DMS 273 (cell line): ENCODE measurements around the gene CEP85.
"Not testable (repeated sequence)": the region's sequence is repeated elsewhere in the genome, so short reads cannot be mapped to it uniquely, and the experiment has no call there.

Experiments used
- DNase-seq: peaks from one replicate; lab custom pipeline; 2025; ENCODE audit not compliant: unreplicated experiment; lab: John Stamatoyannopoulos, UW

Gene CEP85

GRCh38 chr1:26224606-26225005, 9.4 kb upstream of the CEP85 start:
- no peak for DNase-seq

DNA sequence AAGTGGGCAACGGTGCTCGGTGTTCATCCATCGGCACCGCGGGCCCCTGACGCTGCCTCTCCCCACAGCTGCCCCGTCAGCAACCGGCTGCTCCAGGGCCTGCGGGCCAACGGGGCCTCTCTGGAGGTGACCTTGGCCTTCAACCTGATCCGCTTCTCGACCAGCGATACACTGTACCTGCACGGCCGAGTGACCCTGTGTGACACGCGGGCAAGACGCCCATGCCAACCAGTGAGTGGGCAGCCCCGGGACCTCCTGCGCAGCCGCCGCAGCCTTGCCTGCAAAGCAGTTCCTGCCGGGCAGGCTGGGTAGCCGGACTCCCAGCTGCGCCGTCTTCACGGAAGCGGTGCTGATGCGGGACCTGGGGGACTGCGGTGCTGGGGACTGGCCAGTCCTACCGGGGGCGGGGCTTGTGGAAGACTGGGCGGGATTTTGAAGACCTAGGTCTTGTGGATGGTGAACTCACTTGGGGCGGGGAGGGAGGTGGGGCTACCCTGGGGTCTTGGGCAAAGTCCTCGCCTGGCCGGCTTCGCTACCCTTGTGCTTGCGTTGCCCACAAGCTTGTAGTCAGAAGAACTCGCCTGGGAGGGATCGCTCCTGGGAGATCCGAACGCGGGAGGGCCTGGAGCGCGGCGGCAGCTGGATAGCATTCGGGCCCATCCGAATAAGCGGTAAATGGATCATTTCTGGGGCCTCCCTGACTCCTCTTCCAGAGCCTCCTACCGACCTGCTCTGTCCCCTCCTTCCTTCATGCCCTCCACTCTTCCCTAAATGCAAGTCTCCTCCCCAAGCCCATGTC, 8.8 kb upstream of the CEP85 start:
- DNase-seq, result no peak

DNA sequence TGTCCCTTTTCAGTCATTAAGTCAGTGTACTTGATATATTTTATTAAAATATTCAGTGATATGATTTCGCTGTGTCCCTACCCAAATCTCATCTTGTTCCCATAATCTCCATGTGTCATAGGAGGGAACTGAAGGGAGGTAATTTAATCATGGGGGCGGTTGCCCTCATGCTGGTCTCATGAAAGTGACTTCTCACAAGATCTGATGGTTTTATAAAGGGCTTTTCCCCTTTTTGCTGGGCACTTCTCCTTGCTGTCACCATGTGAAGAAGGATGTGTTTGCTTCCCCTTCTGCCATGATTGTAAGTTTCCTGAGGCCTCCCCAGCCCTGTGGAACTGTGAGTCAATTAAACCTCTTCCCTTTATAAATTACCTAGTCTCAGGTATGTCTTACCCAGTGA, 3.3 kb upstream of the CEP85 start:
- not testable (repeated sequence) for DNase-seq

DNA sequence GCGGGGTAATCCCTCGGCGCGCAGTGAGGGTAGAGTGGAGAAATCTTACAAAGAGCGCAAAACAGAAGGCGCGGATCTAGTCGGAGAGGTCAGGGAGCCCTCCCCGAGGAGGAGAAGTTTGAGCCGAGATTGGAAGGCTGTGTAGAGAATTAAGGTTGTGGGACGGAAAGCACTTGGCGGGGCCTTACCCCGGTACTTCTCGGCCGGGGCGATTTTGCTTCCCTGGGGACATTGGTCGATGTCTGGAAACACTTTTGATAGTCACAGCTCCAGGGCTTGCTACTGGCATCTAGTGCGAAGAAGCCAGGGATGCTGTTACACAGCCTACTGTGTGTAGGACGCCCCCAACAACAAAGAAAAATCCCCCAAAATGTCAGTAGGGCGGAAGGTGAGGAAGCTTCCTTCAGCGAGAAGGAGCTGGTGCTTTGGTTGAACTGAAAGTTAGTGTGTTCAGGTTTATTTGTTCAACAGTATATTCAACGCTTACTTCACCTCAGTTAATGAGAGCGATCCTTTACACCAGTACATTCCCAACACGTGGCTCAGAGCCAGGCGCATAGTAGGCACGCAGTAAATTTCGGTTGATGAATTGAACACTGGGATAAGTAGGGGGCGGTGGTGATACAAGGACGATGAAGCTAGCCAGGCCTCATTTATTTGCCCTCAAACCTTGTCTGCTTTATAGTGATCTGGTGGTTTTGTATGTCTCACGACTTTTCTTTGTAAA, 807 bp downstream of the CEP85 start:
- peak; percentile 50 for DNase-seq

DNA sequence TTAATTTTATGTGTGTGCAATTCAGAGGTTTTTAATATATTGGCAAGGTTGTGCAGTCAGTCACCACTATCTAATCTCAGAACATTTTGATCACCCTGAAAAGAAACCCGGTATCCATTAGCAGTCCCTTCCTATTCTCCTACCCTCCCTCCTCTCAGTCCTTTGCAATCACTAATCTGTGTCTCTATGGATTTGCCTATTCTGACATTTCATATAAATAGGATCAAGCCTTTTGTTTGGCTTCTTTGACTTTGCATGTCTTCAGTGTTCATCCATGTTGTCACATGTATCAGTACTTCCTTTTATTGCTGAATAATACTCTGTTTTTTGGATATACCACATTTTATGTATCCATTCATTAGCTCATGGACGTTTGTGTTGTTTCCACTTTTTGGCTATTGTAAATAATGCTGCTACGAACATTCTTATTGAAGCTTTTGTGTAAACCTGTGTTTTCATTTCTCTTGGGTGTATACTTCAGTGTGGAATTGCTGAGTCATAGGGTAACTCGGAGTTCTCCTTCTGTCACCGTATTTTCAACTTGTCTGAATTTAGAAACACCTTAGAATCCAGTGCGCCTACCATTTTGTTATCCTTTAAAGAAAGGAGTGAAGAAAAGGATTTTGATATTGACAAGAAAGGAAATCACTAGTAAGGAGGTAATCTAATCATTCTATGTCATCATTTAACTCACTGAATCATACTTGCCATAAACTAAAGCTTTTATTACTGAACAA, 3.4 kb downstream of the CEP85 start:
- peak; percentile 56 for DNase-seq

- DNase-seq, result no peak
Measured at GRCh38 chr1:26239936-26240335, 5.9 kb downstream of the CEP85 start.

DNA sequence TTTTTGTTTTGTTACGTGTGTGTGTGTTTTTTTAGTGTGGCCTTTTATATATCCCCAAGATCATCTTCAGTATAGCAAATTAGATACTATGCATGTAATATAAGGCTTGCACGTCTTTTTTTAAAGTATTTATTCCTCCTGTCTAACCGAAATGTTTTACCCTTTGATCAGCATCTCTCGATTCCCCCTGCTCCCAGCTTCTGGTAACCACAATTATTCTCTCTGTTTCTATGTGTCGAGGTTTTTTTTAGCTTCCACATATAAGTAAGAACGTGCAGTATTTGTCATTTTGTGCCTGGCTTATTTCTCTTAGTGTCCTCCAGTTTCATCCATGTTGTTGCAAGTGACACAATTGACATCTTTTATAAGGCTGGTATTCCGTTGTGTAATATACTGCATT, 18.7 kb downstream of the CEP85 start:
- no peak for DNase-seq

- DNase-seq, result no peak
Measured at GRCh38 chr1:26254404-26254803, 20.4 kb downstream of the CEP85 start.

DNA sequence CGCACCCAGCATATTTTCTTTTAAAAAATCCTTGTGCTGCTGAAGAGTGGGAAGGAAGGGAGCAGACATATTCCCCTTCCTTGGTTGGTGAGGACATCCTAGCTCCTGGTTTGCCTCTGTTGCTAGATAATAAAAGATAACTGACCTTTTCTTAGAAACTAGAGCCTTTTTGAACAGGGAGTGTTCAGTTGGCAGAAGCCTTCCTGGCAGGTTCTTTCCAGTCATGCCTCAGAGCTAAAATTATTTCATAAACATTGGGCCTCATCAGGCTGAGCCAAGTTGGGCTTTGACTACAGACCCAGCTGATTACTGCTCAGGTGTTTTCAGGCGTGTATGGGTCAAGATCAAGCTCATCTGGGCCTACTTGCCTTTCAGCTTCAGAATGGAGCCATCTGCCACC, 23.2 kb downstream of the CEP85 start:
- no peak for DNase-seq

GRCh38 chr1:26259005-26259404, 25.0 kb downstream of the CEP85 start:
- DNase-seq, result no peak

DNA sequence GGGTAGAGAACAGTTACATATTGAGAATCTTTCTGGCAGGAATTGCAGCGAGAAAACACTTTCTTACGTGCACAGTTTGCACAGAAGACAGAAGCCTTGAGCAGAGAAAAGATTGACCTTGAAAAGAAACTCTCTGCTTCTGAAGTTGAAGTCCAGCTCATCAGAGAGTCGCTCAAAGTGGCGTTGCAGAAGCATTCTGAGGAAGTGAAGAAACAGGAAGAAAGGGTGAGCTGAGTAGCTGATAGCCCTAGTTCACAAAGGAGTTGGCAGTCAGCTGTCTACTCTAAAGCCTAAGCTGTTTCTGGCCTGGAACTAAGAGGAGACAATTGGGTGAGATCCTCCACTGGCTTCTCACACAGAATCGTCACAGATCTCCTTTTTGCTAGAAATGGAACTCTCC, 25.6 kb downstream of the CEP85 start:
- DNase-seq, result no peak

GRCh38 chr1:26263212-26263611, 29.2 kb downstream of the CEP85 start:
- DNase-seq, result no peak

GRCh38 chr1:26265405-26265804, 31.4 kb downstream of the CEP85 start:
- DNase-seq, result no peak

GRCh38 chr1:26268290-26269197, 34.5 kb downstream of the CEP85 start:
- no peak for DNase-seq

DNA sequence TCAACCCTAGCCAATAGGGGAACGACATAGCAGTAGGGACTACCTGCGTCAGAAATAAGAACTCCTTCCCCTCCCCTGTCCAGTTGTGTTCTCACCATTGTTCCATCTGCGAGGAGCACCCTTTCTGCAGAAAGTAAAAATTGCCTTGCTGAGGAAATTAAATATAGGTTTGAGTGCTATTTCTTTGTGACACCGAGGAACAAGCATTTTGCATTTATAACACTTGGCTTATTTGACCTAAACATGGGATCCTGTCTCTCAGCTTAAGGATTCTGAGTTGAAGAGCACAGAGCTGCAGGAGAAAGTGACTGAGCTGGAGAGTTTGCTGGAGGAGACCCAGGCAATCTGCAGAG, 35.2 kb downstream of the CEP85 start:
- no peak for DNase-seq

DNA sequence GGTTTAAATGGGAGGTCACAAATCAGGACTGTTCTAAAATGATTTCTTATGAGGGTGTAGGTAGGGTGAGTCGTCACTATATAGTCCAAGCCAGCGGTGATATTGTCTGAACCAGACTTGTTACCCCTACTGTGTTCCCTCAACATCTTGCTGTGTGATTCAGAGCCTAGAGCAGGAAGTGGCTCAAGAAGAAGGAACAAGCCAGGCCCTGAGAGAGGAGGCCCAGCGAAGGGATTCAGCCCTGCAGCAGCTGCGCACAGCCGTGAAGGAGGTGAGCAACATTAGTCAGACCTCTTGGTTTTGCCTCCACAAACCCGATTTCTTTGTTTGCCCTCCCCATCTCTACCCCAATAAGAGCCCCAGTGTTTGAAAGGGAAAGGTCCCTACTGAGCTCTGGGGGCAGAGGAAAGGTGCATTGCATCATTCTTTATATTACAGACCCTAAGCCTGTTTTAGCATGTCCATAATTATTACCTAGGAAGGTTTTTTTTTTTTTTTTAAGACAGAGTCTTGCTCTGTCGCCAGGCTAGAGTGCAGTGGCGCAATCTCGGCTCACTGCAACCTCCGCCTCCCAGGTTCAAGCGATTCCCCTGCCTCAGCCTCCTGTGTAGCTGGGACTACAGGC, 40.9 kb downstream of the CEP85 start:
- DNase-seq, result no peak

- DNase-seq, result peak; percentile 92
Measured at GRCh38 chr1:26275580-26276431, 41.8 kb downstream of the CEP85 start.

- DNase-seq, result peak; percentile 80
Measured at GRCh38 chr1:26276432-26276838, 42.4 kb downstream of the CEP85 start.

- no peak for DNase-seq
Measured at GRCh38 chr1:26277261-26277661, 43.3 kb downstream of the CEP85 start.

GRCh38 chr1:26277719-26278118, 43.7 kb downstream of the CEP85 start:
- peak; percentile 58 for DNase-seq
